NCI-H1048 (cell line): ENCODE data around the gene NAV2.

Experiments used
- DNase-seq: peaks from one replicate; lab custom pipeline; 2025; lab: John Stamatoyannopoulos, UW

Gene NAV2

DNA sequence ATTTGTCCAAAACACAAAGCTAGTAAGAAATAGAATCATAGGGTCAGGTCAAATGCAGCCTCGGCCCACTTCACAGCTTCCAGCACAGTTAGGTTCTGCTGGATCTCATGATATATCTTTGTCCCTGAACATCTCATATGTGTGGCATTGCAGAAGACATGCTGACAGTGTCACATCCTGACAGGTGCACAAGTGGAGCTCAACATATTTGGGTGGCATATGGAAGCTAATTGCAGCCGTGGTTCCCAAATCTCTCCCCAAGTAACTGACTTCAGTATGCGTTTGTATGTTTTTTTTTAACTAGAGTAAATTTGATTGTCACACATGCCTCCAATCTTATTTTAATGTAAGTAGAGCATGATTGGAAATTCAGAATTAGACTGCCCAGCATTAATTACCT is 33.4 kb downstream of the NAV2 start:
- no peak for DNase-seq

DNA sequence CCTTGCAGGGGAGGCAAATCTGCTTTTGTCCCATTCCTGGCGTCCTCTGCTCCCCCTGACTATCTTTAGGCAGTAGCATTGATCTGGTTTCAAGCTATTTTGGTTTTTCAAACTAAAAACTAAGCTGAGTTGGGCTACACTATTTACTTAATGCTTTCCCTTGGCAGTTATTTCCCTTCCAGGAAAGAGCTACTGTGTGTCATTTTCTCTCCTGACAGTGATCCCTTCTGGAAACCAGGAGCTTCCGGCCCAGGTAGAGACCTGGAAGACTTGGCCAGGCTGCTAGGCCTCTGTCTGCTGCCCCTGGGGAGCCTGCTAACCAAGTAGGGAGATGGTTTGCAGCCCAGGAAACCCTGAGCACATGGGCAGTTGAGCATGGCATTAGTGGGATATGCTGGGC is 35.0 kb downstream of the NAV2 start:
- DNase-seq = no peak

DNA sequence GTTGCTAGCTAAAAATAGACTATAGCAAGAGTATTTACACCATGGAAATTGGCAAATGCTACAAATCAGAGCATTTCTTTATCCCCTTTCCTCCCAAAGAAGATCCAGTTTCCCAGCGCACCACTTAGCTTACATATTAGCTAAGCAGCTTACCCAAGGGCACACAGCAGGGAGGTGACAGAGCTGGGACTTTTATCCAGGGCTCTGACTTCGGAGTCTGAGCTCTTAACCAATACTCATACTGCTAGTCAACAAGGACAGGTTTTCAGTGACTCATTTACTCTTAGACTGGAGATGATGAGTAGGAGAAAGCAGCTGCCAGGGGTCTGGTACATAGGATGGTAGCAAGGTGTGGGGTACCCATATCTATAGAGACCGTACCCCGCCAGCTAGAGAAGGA is 38.4 kb downstream of the NAV2 start:
- DNase-seq = no peak

DNA sequence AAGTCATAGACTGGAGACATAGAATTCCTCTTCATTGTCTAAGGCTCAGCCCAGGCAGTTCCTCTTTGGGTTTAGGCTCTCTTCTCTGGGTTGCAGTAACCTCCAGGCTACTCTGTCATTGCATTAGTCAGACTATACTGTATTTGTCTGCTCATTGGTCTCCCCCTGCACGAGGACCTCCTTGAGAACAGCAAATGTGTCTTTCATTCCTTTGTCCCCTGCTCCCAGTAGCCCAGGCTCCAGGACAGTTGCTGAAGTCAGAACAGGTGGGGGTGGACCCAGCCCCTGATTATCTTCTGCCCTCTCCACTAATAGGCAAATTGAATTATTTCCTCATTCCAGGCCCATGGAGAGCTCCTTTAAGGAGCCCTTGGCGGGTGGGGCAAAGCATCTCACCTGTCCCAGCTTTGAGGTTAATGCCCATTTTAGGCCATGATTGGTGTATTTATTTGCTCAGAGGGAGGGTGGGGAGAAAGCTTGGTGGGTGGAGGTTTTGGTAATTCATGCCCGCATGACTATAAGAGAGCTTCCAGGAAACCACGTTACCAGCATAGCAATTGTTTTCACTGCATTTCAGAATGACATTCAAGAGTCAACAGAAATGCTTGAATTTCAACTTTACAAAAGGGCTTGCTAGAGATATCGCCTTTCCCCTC is 40.9 kb downstream of the NAV2 start:
- DNase-seq = no peak

DNA sequence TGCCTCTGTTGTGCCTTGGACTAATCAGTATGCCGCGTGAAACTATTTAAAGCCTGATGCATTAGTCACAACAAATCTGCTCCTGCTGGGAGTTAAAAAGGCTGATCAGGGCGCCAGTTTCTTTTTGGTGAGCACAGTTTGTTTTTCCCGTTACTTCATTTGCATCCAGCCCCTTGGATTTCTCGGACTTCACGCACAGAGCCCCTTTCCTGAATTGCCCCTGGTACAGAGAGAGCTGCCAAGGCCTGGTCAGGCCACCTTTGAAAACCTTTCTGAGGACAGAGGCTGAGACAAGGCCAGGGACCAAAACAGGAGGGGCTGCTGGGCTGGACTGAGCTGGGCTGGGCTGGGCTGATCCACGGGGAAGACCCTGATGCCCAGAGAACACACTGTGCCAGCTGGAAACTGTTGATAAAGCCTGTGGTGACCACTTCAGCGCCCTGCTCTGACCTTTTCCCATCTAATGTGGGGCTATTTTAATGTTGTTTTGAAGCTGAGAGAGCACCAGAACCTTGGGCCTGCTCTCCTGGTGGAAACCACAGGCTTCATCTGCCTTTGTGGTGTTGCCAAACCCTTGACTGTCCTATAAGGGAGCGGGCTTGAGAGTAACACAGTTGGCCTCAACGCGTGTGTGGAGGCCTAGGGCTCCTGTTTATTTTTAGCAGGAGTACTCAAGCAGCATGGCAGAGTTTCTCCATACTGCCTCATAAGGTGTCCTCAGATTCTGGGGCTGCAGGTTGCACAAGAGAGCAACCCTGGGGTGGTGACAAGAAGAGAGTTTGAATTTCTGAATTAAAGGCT is 44.2 kb downstream of the NAV2 start:
- no peak for DNase-seq

DNA sequence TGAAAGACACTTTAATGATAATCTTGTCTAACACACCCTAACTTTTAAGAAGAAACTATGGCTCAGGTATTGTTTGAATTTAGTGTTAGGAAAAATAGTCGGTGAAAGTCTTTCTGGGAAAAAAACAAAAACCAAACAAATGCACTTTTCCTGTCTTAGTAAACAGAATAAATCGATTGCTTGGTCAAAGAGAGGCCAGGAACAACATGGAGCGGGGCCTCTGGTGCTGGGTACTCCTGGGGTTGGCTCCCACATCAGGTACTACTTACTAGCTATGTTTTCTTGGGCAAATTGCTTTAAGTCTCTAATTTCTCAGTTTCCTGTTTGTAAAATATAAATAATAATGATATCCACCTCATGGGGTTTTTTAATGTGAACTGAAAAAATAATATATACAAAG is 46.8 kb downstream of the NAV2 start:
- no peak for DNase-seq

DNA sequence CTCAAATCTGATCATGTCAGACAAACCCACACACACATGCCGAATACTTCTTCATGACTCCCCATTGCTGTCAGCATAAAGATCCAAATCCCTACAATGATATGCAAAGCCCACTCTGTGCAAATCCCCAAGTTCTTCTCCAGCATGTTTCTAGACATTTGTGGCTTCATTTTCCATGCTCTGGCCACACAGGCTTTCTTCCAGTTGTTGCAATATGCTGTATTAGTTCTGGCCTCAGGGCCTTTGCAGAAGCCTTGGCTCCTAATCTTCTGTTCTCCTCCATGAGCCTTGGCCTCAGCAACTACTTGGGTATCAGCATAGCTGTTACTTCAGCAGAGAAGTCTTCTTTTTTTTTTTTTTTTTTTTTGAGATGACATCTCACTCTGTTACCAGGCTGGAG is 49.6 kb downstream of the NAV2 start:
- no peak for DNase-seq

DNA sequence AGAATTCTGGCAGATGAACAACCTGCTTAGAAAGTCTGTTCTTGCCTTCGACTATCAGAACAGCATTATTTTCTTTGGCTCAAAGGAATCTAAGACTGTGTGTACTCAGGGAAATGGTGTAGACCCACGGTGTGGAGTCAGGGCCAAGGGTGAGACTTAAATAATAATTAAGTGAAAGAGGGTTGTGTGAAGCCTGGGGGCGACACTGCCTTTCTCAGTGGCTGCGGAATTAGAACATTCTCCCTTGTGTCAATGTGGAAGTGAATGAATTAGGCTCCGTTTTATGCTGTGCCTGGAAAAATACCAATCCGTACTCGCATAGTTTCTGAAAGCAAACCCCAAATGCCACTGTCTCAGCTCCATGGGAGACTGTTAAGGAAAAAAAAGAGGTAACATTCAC is 50.7 kb downstream of the NAV2 start:
- DNase-seq = no peak

DNA sequence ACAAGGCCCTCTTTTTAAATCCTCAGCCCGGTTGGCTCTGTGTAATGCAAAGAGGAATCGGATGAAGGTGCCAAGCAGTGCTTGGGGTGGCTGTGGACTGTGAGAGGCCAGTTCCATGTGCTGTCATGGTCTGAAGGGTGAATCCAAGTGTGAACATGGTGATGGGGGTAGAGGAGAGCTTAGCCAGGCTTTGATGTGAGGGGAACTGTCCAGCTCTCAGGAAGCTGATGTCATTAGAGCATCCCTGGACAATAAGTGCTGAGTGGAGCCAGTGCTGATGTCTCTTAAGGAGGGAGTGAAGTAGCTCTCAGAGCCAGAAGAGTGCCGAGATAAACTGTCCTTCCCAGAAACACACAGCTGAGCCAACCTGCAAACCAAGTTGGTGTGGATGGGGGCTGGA is 53.6 kb downstream of the NAV2 start:
- no peak for DNase-seq

DNA sequence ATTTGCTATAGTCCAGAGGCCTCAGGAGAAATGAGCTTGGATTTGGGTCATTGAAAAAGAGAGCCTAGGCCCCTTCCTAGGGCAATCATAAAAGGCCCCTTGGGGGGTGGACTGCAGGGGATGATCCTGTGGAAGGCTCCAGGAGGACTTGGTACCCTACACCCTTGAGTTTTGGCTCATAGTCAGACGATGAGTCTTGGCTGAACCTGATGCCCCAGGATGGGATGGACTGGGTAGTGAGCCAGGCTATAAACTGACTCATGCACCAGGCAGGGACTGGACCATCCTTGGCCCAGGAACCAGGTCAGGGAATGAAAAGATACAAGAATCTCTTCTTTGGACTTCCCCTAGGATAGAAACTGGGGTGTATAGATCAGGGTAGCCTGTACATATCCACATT is 54.2 kb downstream of the NAV2 start:
- DNase-seq = no peak

DNA sequence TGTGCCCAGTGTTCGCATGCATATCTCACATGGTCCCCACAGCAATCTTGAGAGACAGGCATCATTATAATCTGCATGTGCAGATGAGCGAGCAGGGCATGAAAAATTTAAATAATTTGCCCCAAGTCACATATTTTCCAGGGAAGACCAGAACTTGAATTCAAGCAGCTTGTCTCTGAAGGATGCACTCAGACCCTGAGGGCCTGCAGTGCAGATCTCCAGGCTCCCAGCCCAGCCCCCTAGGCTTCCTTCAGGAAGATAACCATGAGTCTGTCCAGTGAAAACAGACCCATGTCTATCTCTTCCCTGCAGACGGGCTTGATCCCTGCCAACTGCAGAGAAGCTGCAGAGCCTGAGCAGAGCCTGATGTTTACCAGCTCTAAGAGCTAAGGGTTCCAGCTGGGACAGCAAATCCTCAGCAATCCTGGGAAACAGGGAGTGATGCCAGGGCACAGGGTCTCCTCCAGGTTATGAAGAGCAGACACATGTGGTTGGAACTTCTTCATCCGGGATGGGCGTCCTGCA is 55.1 kb downstream of the NAV2 start:
- DNase-seq = no peak

DNA sequence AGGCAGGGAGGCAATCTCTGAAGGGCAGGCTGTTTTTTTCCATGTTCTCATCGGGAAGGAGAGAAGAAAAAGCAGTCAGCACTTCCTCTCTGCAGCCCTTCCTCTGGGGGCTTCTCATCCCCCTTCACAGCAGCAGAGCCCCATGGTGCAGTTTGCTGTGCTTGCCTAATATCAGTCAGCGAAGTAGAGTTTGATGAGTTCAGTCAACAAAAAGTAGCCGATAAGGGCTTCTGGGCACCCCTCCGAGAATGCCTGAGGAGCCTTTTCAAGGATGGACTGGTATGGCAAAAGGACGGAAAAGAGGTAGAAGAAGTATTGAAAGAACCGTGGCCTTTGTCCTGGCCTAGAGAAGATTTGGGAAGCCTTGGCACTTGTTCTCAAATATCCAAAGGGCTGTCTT is 55.6 kb downstream of the NAV2 start:
- DNase-seq = no peak

DNA sequence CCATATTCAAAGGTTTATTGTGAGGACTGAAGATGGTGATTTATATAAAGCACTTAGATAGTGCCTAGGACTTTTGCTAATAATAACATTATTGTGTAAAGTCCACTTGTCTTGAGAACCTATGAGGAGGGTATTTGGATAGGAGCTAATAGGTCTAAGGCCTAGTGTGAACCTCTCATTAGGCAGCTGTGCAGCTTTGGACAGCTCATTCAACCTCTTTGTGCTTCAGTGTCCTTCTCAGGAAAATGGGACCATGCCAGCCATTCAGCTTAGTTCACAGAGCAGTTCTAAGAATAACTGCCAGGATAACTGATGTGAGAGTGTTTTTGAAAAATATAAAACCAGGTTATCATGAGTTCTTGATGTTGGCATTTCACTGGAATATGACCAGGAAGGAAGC is 56.2 kb downstream of the NAV2 start:
- DNase-seq = no peak

DNA sequence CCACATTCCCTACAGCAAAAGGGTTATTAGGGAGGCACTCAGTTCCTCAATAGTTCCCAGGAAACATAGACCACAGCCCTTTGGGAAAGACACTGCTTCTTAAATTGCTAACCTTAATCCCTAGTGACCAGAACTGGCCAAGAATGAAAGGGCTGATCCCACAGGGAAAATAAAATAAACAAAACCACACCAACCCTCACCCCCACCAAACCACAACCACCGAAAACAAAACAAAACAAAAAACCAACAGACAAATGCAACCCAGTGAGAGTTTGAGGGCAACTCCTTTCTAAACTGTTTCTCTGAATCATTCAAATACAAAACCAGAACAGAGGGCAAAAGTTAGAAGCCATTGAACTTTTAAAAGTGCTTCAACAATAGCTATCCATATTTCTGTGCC is 57.2 kb downstream of the NAV2 start:
- DNase-seq = no peak

DNA sequence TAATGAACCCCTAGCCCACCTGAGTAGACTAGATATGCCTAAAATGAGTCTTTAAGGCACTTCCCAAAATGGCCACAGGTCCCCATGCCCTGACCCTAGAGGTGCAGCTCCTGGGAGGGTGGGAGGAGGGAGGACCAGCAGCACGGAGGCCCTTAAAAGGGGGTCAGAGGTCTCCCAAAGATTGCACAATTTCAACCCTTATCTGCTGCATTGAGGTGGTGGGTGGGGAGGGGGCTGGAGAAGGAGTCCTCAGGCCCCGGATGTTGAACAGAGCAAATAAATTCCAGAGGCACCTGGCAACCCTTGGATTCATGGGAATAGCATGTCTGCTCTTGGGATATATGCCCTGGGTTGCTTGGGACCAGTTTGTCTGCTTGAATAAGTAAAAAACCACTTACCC is 57.6 kb downstream of the NAV2 start:
- no peak for DNase-seq

DNA sequence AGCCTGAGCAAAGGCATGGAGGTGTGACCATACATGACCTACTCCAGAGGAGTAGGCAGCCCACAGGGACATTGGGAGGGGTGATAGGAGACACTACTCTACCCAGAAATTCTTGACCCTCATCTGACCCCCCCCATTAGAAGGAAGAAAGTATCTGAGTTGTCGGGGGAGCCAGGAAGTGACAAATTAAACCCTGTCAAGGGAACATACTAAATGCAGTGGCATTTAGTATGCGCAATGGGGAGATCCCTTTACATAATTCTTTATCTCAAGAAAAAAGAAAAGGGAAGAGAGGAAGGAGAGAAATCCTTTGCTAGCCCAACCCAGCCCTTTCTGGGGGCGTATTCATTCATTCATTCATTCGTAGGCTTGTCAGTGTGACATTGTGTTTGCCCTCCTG is 58.8 kb downstream of the NAV2 start:
- no peak for DNase-seq

DNA sequence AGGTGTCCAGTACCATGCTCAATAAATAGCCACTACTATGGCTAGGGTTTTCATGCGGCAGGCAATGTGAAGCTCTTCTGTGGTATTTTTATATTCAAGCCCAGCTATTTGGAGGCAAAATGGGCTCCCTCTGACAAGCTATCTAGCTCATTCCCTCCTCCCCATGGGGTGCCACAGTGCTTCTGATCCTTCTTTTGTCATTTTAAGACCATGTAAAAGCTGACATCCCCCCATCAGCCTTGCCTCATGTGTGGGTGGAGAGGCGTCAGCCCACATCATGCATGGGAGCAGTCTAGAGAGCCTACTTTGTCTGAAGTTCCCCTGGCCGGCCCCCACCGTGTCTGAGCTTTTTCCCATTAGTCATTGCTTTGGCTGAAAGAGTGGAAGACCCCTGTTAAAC is 59.8 kb downstream of the NAV2 start:
- no peak for DNase-seq

DNA sequence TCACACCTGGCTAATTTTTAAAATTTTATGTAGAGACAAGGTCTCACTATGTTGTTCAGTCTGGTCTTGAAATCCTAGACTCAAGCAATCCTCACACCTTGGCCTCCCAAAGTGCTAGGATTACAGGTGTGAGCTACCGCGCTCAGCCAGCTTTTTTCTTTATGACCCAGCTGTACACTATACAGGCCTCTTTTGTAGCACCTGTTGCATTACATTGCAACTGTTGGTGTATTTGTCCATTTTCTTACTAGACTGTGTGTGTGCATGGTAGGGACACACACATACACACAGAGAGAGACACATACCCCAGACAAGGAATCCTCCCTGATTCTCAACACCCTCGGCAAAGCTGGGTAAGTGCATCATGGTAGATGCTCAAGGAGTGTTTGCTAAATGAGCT is 61.7 kb downstream of the NAV2 start:
- DNase-seq = no peak

DNA sequence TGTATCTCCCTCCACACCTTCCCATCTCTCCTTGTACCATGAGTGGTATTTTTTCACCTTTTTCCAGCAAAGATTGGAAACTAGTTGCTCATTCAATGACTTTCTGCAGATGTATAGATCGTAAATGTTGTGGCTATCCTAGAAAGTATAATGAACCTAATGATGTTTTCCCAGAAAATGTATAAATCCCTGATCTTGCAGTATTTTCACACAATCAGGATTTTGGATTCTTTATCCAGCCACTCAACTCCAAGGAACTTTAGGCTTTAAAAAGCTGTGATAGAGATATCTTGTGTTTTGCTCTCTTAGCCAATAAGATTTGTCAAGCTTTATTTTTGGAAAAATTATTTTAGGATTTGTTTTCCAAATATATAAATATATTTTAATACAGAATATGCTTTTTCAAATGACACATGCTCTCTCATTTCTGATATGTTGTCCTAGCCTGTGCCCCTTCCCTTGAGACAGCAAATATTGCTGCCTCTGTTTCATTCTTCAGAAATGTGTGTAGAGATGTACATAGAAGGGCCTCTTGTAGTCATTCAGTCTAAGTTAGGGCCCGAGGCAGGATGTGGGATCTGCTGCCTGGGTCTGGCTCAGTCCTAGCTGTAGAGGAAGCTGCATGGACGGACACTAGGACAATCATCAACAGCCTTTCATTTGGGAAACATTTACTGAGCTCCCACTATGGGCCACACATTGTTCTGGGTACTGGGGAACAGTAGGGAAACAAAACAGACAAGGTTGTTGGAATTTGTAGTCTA is 62.4 kb downstream of the NAV2 start:
- no peak for DNase-seq

DNA sequence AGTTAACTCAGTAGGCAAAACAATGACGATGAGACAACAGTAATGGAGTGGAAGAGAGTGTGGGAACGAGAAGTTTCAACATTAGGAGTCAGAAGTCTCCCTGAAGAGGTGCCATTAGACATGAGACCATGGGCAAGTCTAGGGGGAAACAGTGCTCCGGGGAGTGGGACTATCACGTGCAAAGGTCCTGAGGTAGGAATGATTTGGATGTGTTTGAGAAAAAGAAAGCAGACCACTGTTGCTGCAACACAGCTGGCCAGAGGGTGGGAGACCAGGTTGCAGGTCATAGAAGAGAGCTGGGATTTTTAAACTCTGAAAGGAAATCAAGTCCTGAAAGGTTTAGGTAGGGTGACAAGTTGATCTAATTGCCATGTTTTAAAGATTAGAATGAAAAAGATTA is 63.0 kb downstream of the NAV2 start:
- DNase-seq = no peak

DNA sequence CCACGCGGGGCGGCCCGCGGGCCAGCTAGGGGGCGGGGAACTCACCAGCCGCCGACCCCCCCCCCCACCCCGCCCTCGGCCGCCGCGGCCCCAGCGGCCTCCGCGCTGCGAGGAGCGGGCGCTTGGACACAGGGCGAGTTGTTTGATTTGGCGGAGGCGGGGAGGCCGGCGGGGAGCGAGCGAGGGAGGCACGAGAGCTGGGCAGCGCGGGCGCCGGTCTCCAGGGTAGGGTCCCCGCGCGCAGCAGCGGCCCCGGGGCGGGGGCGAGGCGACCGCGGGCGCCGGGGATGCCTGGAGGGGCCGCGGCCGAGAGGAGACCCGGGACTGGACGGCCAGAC is 64.4 kb downstream of the NAV2 start:
- no peak for DNase-seq

DNA sequence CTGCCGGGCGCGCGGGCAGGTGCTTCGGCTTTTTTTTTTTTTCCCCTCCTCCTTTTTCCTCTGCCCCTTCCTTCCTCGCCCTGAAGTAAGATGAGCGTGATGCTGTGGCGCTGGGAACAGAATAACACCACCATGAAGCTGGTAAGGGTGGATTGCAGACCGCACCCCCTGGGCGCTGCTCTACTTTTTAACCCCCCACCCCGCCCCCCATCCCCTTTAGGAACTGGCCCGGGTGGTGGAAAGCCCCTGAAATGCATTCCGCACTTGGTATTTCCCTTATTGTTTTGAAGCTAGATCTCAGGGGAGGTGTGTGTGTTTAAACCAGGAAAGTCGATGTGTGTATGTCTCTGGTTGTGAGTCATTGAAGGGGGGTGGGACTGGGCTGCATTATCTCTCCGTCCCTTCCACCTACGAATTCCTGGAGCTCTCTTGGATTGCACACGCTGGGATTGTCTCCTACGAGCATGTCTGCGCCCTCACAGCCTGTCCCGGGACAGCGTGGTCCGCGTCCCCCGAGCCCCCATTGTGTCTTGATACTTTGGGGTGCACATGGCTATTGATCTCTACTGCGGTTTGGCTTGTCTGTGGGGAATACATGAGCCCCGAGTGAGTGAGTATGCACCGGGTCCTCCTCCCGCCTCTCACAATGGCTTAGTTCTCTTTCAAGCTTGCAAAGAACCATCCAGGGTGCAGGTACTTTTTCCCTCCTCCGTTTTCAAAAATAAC is 64.9 kb downstream of the NAV2 start:
- no peak for DNase-seq
